HG03354 (cell line): ENCODE data around the gene KLHL22.
"Not testable (repeated sequence)": the region's sequence is repeated elsewhere in the genome, so short reads cannot be mapped to it uniquely, and the experiment has no call there.

Experiments
- ATAC-seq: cut with Tn5 transposase; IDR thresholded peaks from one replicate; pipeline ENCODE4 v1.9.1; 2021; ENCODE audit warnings: mild to moderate bottlenecking; ENCODE audit not compliant: unreplicated experiment, poor library complexity, severe bottlenecking

Gene KLHL22

DNA sequence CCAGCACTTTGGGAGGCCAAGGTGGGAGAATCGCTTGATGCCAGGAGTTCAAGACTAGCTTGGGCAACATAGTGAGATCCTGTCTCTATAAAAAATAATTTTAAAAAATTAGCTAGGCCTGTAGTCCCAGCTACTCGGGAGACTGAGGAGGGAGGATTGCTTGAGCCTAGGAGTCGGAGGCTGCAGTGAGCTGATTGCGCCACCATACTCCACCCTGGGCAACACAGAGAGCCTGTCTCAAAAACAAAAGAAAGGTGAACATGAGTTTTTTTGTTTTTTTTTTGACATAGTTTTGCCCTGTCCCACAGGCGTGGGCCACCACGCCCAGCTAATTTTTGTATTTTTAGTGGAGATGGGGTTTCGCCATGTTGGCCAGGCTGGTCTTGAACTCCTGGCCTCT, 29.5 kb upstream of the KLHL22 start:
- ATAC-seq = no peak

DNA sequence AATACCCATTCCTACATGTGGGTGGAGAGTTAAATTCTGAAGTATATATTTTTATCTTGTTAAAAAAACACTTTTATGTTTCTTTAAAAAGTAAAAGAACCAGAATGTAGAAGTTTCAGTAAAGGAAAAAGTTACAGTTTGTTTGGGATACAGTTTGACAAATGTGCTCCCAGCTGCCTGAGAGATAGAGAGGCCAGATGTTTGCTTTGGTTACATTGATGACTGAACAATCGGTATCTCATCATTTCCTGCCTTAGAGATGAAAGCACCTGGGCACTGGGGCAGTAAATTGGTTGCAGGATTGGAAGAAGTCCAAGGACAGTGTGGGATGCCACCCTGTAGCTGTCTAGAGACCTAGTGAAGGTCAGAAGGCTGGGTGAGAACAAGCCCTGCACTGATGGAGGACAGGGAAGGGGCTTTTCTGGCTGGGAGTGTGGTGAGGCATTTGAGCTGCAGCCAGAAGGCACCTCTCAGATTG, 28.4 kb upstream of the KLHL22 start:
- ATAC-seq = no peak

DNA sequence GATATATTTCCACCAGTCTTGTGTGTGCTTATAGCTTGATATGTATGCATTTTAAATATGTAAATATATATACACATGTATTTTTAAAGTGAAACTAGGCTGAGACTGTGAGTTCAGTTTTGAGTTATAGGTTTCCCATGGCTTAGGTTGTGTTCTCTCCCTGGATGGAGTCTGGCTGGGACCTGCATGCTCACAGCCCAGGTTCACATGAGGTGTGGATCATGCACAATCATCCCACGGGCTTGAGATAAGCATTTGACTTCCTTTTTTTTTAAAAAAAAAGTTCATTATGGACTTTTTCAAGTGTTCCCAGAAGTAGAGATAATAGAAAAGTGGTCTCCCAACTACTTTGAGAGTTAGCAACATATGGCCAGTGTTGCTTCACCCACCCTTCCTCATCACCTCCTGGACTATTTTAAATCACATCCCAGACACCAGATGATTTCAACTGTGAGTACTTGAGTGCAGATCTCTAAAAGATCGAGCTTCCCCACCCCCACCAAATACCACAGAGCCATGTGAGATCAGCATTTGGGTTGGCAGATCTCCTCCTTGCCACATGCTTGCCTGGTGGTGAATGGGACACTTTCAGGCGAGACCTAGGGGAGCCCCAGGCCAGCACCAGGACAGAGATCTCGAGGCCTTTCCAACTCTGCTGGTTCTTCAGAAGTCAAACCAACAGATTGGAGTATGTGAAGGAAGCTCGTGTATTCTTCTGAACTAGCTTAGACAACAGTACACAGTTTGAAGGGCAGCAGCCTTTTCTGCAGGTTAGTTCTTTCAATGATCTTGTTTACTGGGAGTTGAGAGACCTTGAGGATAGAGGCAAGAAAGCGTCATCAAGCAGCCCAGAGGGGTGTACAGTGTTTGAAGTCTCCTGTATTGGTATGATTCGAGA, 27.7 kb upstream of the KLHL22 start:
- no peak for ATAC-seq

DNA sequence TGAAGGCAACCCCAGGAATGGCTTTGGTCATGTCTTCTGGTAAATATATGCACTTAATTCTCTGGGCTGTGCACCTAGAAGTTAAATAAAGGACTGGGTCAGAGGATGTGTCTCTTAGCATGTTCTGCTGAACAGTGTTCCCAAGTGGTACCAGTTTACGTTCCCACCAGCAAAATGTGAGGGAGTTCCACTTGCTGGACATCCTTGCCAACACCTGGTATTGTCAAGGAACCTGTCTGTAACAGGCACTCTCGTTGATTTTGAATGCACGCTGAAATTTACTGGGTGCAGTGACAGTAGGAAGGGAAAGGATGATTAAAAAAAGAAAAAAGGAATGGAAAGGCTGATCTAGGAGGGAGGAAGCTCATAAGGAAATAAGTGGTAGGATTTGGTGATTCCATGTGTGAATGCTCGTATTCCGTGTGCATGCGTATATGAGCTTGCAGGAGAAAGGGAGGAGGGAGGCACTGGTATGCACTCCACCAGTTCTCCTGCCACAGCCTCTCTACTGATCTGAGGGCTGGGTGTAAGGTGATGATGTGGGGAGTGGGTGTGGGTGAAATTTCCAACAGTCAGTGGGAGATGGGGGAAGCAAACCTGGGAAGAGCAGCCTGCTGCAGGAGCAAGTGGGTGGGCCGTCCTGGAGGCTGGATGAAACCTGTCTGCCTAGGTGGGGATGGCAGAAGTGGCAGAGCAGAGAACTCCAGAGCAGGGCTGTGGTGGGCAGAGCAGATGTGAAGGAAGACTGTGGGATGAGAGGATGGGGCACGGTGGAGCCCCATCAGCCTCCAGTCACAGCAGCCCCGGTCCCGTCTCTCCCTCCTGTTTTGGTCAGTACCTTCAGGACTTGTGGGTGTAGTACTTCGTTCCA, 26.8 kb upstream of the KLHL22 start:
- ATAC-seq = no peak

DNA sequence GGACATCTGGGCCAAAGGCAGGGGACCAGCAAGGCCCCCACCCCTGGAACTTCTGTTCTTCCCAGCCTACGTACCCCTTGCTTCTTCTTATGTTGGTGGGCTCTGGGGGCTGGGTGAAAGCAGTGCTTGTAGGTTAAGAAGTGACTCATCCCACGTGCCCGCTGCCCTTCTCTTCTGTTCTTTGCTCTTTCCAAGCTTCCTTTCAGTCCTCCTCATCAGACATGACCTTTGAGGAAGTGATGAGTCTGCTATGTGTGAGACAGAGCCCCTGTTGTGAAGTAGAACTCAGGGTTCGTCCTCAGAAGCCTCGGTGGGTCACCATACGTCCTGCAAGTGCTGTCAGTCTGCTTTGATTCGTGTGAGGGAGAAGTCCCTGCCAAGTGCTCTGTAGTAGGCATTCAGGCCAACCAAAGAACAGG, 24.5 kb upstream of the KLHL22 start:
- ATAC-seq = no peak

DNA sequence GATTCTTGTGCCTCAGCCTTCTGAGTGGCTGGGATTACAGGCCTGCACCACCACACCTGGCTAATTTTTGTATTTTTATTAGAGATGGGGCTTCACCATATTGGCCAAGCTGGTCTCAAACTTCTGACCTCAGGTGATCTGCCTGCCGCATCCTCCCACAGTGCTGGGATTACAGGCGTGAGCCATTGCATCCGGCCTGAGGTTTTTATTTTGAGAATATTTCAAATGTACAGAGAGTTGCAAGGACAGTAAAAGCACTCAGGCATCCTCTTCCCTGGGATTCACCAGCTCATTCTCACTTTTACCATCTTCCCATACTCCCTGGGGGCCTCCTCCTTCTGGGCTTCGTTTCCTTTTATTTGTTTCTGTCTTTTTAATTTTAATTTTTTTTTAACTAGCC, 24.0 kb upstream of the KLHL22 start:
- no peak for ATAC-seq

DNA sequence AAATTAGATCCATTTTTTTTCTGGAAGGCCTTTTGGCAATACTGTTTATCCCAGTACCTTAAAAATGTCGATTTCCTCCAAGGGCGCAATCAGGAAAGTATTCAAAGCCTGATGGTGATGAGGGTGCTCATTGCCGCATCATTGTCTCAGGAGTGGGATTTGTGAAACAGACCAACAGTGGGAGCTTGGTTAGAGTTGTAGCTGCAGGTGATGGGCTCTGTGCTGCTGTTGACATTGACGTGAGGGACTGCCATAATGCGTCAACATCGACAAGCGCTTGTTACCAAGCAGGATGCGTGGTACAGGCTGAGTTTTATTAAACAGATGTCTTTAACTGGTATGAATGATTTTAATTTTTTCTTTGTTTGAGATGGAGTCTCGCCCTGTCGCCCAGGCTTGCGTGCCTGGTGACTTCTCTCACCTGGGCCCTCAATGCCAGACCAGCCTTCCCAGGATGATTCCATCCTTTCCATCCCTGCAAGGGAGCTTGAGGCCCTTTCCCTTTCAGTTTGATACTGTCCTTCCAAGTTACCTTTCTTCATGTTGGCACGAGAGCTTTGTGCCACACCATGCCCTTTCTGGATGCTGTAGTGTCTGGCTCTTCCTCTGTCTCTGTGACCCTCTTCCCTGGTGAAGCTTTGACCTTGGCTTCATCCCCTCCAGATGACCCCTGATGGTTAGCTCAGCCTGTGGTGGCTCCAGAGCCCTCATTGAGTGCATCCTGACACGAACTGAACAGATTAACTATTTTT, 22.4 kb upstream of the KLHL22 start:
- ATAC-seq = no peak

DNA sequence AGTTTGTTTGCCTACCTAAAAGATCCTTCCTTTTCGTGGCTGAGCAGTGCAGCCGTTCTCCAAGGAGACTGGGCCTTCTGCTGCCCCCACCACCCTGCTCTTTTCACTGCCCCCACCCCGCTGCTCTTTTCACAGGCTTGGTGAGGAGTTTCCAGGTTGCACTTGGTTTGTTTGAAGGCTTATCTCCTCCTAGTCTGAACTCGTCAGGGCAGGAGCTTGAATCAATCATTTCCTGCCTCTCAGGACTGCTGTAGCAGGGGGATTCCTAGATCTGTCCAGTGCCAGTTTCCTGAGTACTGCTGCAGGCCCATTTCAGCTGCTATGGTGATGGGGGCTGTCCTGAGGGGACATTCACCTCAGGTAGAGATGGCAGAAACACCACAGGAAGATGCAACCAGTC, 21.8 kb upstream of the KLHL22 start:
- no peak for ATAC-seq

DNA sequence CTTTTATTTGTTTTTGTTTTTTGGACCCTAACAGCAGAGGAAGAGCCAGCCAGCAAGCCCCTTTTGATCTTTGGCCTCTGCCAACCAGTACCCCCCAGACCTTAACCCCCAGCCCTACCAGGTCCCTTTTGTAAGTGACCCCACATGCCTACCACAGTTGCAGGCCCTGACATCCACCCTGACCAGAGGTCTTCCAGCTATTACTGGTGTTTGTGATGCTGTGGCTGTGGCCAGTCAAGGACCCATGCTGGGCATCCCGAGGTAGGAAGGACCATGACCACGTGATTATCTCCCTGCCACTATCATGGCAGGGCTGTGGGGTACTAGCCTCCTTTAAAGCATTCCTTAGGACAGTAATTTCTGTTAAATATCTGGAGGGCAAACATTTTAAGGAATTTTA, 20.8 kb upstream of the KLHL22 start:
- ATAC-seq = no peak

DNA sequence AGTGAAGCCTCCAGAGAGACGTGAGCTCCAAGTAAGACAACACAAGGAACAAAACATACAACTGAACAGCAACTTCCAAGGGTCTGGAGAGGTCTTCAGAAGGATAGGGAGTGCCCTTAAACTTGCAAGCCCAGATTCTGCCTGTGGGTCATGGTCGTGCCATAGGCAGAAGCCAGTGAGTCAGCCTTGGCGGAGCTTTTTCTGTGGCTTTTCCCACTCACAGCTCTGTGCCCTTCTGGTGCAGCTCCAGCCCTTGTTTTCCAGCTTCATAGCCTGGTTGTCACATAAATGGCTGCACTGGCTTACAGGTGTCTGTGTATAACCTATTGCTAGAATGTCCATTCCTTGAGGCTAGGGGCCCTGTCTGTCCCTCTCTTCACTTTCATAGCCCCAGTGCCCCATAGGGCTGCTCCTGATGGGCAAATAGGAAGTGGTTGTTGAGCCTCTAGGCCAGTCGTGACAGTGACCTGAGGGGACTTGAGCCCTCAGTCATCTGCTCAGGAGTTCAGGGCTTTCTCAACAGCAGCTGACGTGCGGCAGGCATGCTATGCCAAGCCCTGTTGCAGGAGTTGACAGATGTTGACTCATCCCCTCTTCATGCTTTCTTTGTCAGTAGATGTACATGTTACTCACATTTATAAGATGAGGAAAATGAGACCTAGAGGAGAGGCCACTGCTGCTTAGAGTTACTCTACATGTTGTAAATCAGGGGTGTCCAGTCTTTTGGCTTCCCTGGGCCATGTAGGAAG, 19.2 kb upstream of the KLHL22 start:
- no peak for ATAC-seq

DNA sequence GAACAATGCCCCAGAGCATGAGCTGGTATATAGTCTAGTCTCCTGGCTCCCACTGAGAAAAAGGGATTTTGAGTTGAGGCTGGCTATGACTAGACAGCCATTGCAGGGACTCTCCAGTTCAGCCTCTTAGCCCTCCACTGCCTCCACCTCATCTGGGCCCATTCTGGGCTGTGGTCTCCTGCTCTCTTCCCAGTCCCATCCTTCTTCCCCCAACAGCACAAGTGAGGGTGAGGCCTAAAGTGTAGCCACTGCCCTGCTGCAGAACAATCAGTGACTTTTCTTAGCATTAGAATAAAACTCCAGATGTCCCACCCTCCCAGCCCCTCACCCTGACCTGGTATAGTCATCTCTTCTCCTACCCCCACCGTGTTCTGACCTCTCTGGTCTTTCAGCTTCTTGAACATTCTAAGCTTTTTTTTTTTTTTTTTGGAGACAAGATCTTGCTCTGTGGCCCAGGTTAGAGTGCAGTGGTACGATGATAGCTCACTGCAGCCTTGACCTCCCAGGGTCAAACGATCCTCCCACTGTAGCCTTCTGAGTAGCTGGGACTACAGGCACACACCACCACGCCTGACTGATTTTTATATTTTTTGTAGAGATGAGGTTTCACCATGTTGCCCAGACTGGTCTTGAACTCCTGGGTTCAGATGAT, 16.1 kb upstream of the KLHL22 start:
- ATAC-seq = no peak

DNA sequence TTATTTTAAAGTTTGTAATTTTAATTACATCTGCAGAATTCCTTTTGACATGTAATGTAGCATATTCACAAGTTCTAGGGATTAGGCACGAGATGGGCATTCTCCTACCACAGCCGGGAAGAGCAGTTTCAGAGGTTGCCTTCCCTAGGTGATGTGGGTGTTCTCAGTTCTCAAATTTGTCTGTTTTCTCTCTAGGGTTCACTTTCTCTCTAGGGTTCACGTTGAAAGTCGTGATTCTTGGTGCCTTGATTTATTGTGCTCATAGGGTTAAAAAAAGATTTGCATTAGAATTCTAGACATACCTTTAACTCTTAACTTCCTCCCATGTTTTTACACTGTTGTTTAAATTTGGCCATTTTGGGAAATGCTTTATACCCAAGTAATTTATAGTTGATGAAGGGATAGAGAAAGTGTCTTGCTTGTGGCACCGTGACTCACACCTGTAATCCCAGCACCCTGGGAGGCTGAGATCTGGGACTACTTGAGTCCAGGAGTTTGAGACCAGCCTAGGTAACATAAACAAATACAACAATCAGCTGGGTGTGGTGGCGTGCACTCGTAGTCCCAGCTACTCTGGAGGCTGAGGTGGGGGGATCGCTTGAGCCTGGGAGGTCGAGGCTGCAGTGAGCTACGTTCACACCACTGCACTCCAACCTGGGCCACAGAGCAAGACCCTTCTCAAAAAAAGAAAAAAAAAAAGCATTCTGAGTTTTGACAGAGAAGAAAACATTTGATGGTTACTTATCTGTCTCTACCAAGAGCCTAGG, 15.4 kb upstream of the KLHL22 start:
- no peak for ATAC-seq

DNA sequence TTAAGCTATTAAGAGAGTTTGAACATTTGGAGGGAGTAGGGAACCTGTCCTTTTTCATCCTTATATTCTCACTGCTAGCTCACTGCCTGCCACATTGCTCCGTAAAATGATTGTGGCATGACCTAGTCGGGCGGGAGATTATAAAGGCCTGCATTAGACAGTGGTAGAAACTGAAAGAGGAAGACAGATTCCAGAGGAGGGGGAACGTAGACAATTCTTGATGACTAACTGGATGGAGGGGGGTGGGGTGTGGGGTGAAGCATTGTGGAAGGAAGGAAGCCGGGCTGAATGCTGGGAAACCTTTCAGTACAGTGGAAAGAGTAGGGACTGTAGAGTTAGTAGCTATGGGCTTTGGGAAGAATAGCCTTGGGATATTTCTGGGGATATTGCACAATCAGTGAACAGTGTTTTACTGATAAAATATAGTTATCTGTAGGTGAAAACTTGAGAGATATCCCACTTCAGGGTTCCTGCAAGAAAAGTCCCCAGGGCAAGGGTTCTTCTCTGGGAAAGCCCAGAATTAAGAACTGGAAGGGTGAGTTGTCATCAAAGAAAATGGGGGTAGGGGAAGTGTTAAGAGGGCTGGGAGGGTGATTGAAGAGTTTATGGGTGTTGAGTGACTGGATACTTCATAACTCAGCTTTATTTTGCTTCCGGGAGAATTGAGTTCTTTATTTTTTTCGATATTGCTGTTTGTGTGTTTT, 13.9 kb upstream of the KLHL22 start:
- no peak for ATAC-seq

DNA sequence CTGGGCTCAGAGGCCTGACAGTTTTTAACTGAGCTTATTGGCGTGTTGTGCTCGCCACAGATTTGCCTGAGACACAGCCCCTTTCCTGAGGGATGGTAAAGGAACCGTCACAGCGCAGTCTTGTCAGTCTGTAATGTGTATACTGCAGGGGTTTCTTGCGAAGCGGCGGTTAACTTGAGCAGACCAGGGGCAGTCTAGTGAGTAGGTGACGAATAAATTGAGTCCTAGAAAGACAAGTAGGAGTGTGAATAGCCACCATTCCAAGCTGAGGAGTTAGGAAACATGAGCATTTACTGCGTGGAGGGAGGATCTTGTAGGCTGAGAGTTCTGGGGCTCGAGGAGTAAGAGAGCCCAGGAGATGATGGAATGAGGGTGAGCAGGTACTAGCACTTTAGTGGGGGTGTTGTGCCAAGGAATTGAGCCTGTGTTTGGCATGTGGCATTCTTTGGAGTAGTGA, 13.2 kb upstream of the KLHL22 start:
- no peak for ATAC-seq

DNA sequence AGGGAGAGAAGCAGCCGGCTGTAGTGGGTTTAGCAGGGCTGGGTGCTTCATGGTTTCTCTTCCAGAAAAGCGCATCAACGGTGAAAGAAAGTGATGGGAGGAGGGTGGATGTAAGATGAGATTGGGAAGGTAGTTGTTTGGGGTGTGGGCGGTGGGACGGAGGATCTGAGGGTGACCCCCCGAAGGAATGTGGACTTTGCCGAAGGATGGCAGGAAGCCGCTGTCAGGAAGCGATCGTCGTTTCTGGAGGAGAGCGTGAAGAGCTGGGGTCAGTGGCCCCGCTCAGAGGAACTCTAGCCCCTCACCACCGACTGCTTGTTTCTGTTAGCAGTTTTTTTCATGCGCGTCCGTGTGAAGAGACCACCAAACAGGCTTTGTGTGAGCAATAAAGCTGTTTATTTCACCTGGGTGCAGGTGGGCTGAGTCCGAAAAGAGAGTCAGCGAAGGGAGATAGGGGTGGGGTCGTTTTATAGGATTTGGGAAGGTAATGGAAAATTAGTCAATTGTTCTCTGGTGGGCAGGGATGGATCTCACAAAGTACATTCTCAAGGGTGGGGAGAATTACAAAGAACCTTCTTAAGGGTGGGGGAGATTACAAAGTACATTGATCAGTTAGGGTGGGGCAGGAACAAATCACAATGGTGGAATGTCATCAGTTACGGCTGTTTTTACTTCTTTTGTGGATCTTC, 12.6 kb upstream of the KLHL22 start:
- ATAC-seq = not testable (repeated sequence)

DNA sequence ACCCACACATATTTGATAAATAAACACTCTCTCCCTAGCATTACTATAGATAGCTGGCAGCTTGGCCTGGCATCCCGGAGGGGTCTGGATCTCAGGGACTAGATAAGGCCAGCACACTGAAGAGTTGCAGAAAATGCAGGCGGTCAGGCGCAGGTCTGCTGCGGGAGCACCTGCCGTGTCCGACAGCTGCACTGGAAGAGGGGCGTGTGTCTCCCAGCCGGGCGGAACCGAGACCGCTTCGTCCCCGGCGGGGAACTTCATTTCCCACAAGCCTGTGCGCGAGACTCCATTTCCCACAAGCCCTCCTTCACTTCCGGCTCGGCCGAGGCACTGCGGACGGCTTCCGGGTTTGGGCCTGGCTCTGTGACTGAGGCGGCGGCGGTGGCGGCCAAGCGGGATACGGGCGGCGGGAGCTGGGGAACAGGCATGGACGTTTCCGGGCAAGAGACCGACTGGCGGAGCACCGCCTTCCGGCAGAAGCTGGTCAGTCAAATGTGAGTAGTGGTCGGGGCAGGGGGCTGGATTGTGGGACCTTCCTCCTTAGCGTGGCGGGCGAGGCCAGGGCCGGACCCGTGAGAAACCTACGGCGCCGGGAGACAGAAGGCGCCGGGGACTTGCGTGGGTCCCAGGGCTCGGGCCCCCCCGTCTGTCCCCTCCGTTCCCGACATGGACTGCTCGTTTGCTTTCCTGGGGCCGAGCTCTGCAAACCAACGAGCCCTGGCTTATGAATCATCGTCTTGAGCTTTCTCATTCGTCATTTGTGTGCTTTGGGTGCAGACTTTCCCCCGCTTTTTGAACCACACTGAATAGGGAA, 11.9 kb upstream of the KLHL22 start, which contains the start of gene MED15:
MED15 (plus strand) TSS at position 358 of the 814 bp plus-strand sequence; CDS start at position 427, 69 bp downstream.
- peak; percentile 91 for ATAC-seq
